ENCODE measurements around the gene AKAP11. TPM values are rescaled to one million over a fixed set of nuclear protein-coding genes. Genes with fewer than 3 reads are reported as not detected.
A peak's percentile ranks its signal among the peaks of the same experiment; 100 is the strongest.

Gene AKAP11
- total and polyA plus RNA-seq, 2 of the 13 experiments (the other 11 are each of a cell fraction or from before 2014, with no cell fraction given), result 7.2 to 9.8 TPM

DNA sequence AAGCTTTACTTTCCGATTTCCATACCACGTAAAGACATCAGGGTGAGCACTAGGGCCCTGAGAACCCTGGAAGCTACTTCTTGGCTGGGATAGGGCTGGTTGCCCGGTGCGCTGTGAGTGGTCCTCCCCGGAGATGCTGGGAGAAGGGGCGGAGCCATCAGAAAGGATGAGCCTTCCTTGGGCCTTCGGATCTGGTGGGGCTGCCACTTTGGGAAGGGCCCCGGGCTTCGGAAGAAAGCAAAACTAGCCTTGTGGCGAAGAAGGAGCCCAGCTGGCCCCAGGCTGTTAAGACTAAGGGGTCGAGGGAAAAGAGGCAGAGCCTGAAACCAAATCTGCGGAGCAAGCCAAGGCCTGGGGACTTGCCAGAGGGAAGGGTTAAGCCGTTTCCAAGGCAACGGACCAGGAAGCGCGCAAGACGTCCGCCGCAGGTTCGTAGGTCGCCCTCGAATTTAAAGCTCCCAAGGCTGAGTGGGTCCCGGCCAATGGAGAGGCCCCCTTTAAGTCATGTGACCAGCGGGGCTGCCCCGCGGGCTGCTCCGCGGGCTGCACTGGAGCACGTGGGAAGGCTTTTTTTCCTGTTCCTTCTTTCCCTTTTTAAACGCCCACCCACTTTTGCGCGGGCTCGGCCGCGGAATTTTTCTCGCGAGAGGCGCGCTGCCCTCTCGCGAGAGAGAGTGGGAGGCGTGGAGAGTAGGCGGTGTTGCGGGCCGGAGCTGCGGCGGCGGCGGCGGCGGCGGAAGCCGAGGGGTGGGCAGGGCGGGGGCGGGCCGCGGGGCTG is 426 bp upstream of the AKAP11 start (continued):
- no peak for TF ChIP-seq ZNF556 (CRISPR knock-in tag; IDR thresholded peaks at IDR 0.05; ENCODE audit: borderline replicate concordance)
- no peak for TF ChIP-seq FIP1L1 (IDR thresholded peaks at IDR 0.05; ENCODE audit: borderline replicate concordance, insufficient read depth, low read depth, low read length)
- TF ChIP-seq, protein P1, sequence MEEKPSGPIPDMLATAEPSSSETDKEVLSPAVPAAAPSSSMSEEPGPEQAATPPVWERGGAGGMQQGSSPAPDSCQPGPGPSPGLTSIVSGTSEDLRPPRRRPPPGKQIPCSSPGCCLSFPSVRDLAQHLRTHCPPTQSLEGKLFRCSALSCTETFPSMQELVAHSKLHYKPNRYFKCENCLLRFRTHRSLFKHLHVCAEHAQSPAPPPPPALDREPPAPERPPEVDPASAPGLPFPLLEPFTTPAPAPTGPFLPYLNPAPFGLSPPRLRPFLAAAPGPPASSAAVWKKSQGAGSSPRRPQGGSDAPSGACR (CRISPR knock-in tag; IDR thresholded peaks at IDR 0.05), result no peak
- TF ChIP-seq GTF2F1 (IDR thresholded peaks at IDR 0.05; ENCODE audit: low read length), result no peak
- TF ChIP-seq NR2F2 (IDR thresholded peaks at IDR 0.05; ENCODE audit: borderline replicate concordance, low read depth), result no peak
- TF ChIP-seq, protein P2, sequence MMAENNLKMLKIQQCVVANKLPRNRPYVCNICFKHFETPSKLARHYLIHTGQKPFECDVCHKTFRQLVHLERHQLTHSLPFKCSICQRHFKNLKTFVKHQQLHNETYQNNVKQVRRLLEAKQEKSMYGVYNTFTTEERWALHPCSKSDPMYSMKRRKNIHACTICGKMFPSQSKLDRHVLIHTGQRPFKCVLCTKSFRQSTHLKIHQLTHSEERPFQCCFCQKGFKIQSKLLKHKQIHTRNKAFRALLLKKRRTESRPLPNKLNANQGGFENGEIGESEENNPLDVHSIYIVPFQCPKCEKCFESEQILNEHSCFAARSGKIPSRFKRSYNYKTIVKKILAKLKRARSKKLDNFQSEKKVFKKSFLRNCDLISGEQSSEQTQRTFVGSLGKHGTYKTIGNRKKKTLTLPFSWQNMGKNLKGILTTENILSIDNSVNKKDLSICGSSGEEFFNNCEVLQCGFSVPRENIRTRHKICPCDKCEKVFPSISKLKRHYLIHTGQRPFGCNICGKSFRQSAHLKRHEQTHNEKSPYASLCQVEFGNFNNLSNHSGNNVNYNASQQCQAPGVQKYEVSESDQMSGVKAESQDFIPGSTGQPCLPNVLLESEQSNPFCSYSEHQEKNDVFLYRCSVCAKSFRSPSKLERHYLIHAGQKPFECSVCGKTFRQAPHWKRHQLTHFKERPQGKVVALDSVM (CRISPR knock-in tag; IDR thresholded peaks at IDR 0.05), result no peak
- TF ChIP-seq TEAD3 (CRISPR knock-in tag; optimal IDR thresholded peaks at IDR 0.05; ENCODE audit: borderline replicate concordance), result peak; percentile 25
- peak; percentile 48; the same call in 1 of the 2 replicates for TF ChIP-seq FOXK1 (CRISPR knock-in tag; IDR thresholded peaks at IDR 0.05; ENCODE audit: borderline replicate concordance, low read depth)
- TF ChIP-seq ZNF703 (CRISPR knock-in tag; IDR thresholded peaks at IDR 0.05; ENCODE audit: borderline replicate concordance), result no peak
- TF ChIP-seq ZNF430 (CRISPR knock-in tag; IDR thresholded peaks at IDR 0.05), result peak; percentile 58; the same call in 1 of the 2 replicates
- TF ChIP-seq ZNF879 (CRISPR knock-in tag; IDR thresholded peaks at IDR 0.05), result 0 out of 2 replicates have a peak, but pooled peaks have one; percentile 36
- TF ChIP-seq ZNF431 (CRISPR knock-in tag; IDR thresholded peaks at IDR 0.05; ENCODE audit: borderline replicate concordance, low read depth), result peak; percentile 40; the same call in 1 of the 2 replicates
- no peak for TF ChIP-seq SMAD1 (CRISPR knock-in tag; IDR thresholded peaks at IDR 0.05; ENCODE audit: borderline replicate concordance, low read depth)
- peak; percentile 84 for TF ChIP-seq PBX3 (CRISPR knock-in tag; IDR thresholded peaks at IDR 0.05; ENCODE audit: borderline replicate concordance)
- TF ChIP-seq ZNF772 (CRISPR knock-in tag; IDR thresholded peaks at IDR 0.05), result peak; percentile 74
- TF ChIP-seq PHF20 (CRISPR knock-in tag; IDR thresholded peaks at IDR 0.05), result no peak
- TF ChIP-seq ZNF737 (CRISPR knock-in tag; IDR thresholded peaks at IDR 0.05; ENCODE audit: borderline replicate concordance), result 0 out of 2 replicates have a peak, but pooled peaks have one; percentile 66
- TF ChIP-seq, protein P3, sequence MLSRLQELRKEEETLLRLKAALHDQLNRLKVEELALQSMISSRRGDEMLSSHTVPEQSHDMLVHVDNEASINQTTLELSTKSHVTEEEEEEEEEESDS (CRISPR knock-in tag; IDR thresholded peaks at IDR 0.05; ENCODE audit: borderline replicate concordance), result peak; percentile 59; the same call in 1 of the 2 replicates
- peak; percentile 44; the same call in 1 of the 2 replicates for TF ChIP-seq SPEN (CRISPR knock-in tag; IDR thresholded peaks at IDR 0.05; ENCODE audit: low read depth)
- TF ChIP-seq NR0B2 (CRISPR knock-in tag; IDR thresholded peaks at IDR 0.05), result peak; percentile 83
- no peak; the same call in 1 of the 2 replicates for TF ChIP-seq ZNF615 (CRISPR knock-in tag; IDR thresholded peaks at IDR 0.05; ENCODE audit: borderline replicate concordance)
- TF ChIP-seq RBFOX2 (IDR thresholded peaks at IDR 0.05; ENCODE audit: low read depth, low read length), result no peak
- TF ChIP-seq SRSF9 (IDR thresholded peaks at IDR 0.05; ENCODE audit: borderline replicate concordance, insufficient read depth, low read depth, low read length, poor library complexity, severe bottlenecking), result no peak
